HepG2 (cell line): Measurements from ENCODE around the gene SBDS. TPM values are rescaled to one million over a fixed set of nuclear protein-coding genes. Genes with fewer than 3 reads are reported as not detected.
"Not testable (repeated sequence)": the region's sequence is repeated elsewhere in the genome, so short reads cannot be mapped to it uniquely, and the experiment has no call there.

Experiments used
- ATAC-seq: fragments of 200-7000 bp; cut with Tn5 transposase; 3 replicates; pipeline ENCODE4 v1.9.1; 2020; ENCODE audit warnings: mild to moderate bottlenecking, moderate library complexity
- BruUV-seq: library from RNA; stranded (reverse); fragments of 400-500 nt; replicated peaks from 2 replicates; lab custom pipeline; 2021; lab: Mats Ljungman, UMichigan
- CTCF ChIA-PET: fragments of 300-600 bp; formaldehyde crosslinking; extraction: SDS; loops from one replicate; lab custom pipeline; 2021; ENCODE audit warnings: low total read pairs, inconsistent platforms, low intra/inter-chr PET ratio; lab: Yijun Ruan, JAX
- POLR2A ChIA-PET: fragments of 350-600 bp; sonication (Branson Sonifier 250); formaldehyde crosslinking; loops from one replicate; lab custom pipeline; 2020; ENCODE audit warnings: antibody characterized with exemption, inconsistent platforms; lab: Yijun Ruan, JAX
- DNase-seq: peaks from one replicate; pipeline ENCODE4 v3.0.0-alpha.2; 2015; ENCODE audit warnings: low spot score
- FAIRE-seq: peaks from 3 replicates; lab custom pipeline; 2011; peaks lifted over from hg19 to GRCh38; lab: Jason Lieb, UNC
- H2AFZ ChIP-seq: one replicate; pipeline ENCODE4 v1.6.1; 2011; ENCODE audit warnings: low read length, inconsistent platforms
- H3K27ac ChIP-seq: fragments of 300-600 bp; 3 replicates; pipeline ENCODE4 v1.8.0; 2011; ENCODE audit warnings: mixed run types, mild to moderate bottlenecking, mixed read lengths, low read length, inconsistent platforms; ENCODE audit not compliant: insufficient read depth; ENCODE audit errors: extremely low read length
- H3K27me3 ChIP-seq, 2 experiments: fragments of 200-600 bp in 1 of 2; 2 replicates in 1 of 2; 3 replicates in 1 of 2; pipeline versions ENCODE4 v1.6.0 to v1.8.0; 2011; ENCODE audit warnings: low read length in 2 of 2, mild to moderate bottlenecking in 2 of 2, moderate library complexity in 2 of 2, inconsistent platforms in 1 of 2; ENCODE audit not compliant: insufficient read depth in 2 of 2, control insufficient read depth in 1 of 2
- H3K36me3 ChIP-seq, 2 experiments: fragments of 200-600 bp in 1 of 2; replicated peaks in 1 of 2; 2 replicates in 1 of 2; 3 replicates in 1 of 2; pipeline versions ENCODE4 v1.5.1 to v1.8.0; 2011; ENCODE audit warnings: low read length in 2 of 2, inconsistent platforms in 1 of 2; ENCODE audit not compliant: insufficient read depth in 2 of 2, control insufficient read depth in 1 of 2
- H3K4me1 ChIP-seq: 2 replicates; pipeline ENCODE4 v1.5.1; 2012; ENCODE audit warnings: low read length, inconsistent platforms; ENCODE audit not compliant: insufficient read depth
- H3K4me2 ChIP-seq: 2 replicates; pipeline ENCODE4 v1.6.0; 2011; ENCODE audit warnings: low read depth, low read length, inconsistent platforms
- H3K4me3 ChIP-seq, 3 experiments: fragments of 200-600 bp in 1 of 3; sonication (generic), shearing (Covaris generic) in 1 of 3; replicated peaks in 1 of 3; 2 replicates each; pipeline ENCODE4 v1.5.1; 2011 to 2016; ENCODE audit warnings: low read length in 3 of 3, inconsistent platforms in 2 of 3, low read depth in 2 of 3, mild to moderate bottlenecking in 2 of 3, control low read depth in 1 of 3, mixed read lengths in 1 of 3; ENCODE audit not compliant: insufficient read depth in 1 of 3
- H3K79me2 ChIP-seq: one replicate; pipeline ENCODE4 v1.6.1; 2011; ENCODE audit warnings: low read length, inconsistent platforms; ENCODE audit not compliant: insufficient read depth
- H3K9ac ChIP-seq: 2 replicates; pipeline ENCODE4 v1.6.0; 2011; ENCODE audit warnings: mild to moderate bottlenecking, low read depth, low read length, inconsistent platforms; ENCODE audit not compliant: insufficient read depth
- H3K9me3 ChIP-seq: 2 replicates; pipeline ENCODE4 v1.5.1; 2012; ENCODE audit warnings: mild to moderate bottlenecking, low read length
- H4K20me1 ChIP-seq: 2 replicates; pipeline ENCODE4 v1.6.0; 2011; ENCODE audit warnings: inconsistent platforms, mild to moderate bottlenecking, low read length, moderate library complexity; ENCODE audit not compliant: insufficient read depth
- DRAP1 ChIP-seq: IDR thresholded peaks from 2 replicates; pipeline ENCODE4 v1.6.1; 2016; ENCODE audit warnings: missing genetic modification reagents, missing compliant biosample characterization
- EEA1 ChIP-seq: sonication (generic); formaldehyde crosslinking; IDR thresholded peaks from 2 replicates; pipeline ENCODE4 v1.5.1; 2020; ENCODE audit warnings: mild to moderate bottlenecking, missing genetic modification reagents, borderline replicate concordance
- MXD3 ChIP-seq: IDR thresholded peaks from 2 replicates; pipeline ENCODE4 v1.6.1; 2016; ENCODE audit warnings: mild to moderate bottlenecking, missing biosample characterization, missing genetic modification reagents
- YEATS4 ChIP-seq: sonication (generic); formaldehyde crosslinking; IDR thresholded peaks from 2 replicates; pipeline ENCODE4 v1.4.0; 2020; ENCODE audit warnings: missing genetic modification reagents, borderline replicate concordance
- ZNF20 ChIP-seq: sonication (generic); formaldehyde crosslinking; IDR thresholded peaks from 2 replicates; pipeline ENCODE4 v1.4.0; 2020; ENCODE audit warnings: mild to moderate bottlenecking, moderate library complexity, missing genetic modification reagents
- ZNF414 ChIP-seq: sonication (generic); formaldehyde crosslinking; IDR thresholded peaks from 2 replicates; pipeline ENCODE4 v1.5.0; 2020; ENCODE audit warnings: missing genetic modification reagents
- ZNF549 ChIP-seq: sonication (generic); formaldehyde crosslinking; IDR thresholded peaks from 2 replicates; pipeline ENCODE4 v1.5.0; 2020; ENCODE audit warnings: missing genetic modification reagents
- ZNF800 ChIP-seq: sonication (generic); formaldehyde crosslinking; IDR thresholded peaks from 2 replicates; pipeline ENCODE4 v1.4.0; 2020; ENCODE audit warnings: missing genetic modification reagents
- ZNF891 ChIP-seq: sonication (generic); formaldehyde crosslinking; IDR thresholded peaks from 2 replicates; pipeline ENCODE4 v1.5.0; 2020; ENCODE audit warnings: mild to moderate bottlenecking, missing genetic modification reagents
- WGBS: methylation state at CpG from one replicate; pipeline ENCODE4 v1.1.6; 2017; ENCODE audit warnings: low lambda C conversion rate; 5-methylcytosine and 5-hydroxymethylcytosine counted together
- in situ Hi-C: cut with HindIII; loops from 2 replicates; pipeline ENCODE4 v1.10.0; 2017; ENCODE audit warnings: low pct_unique_long_range_greater_than_20kb; ENCODE audit not compliant: extremely low pct_ligation_motif_present
- intact Hi-C: fragments of 100-400 bp; cut with micrococcal nuclease; formaldehyde crosslinking; loops from one replicate; pipeline ENCODE4 v1.10.0; 2022; ENCODE audit not compliant: unreplicated experiment
- polyA plus RNA-seq, 8 experiments: library from polyadenylated mRNA; depleted of rRNA in 3 of 8; stranded (reverse) in 7 of 8; unstranded in 1 of 8; fragments of >200 nt; fragmentation: Illumina TruSeq in 4 of 8; extraction: Trizol in 4 of 8; gene quantifications; 2 replicates each; pipeline versions ENCODE4 v1.2.1 to v1.2.3, GENCODE V29; 2011 to 2016; ENCODE audit warnings: low read depth in 4 of 8, missing spikeins in 1 of 8, mixed read lengths in 1 of 8; ENCODE audit not compliant: insufficient read depth in 1 of 8
- total RNA-seq, 5 experiments: library from RNA; depleted of rRNA; stranded (reverse); fragments of >200 nt; fragmentation: Illumina TruSeq; extraction: Trizol; gene quantifications; 2 replicates each; pipeline ENCODE4 v1.2.3, GENCODE V29; 2016; ENCODE audit warnings: low read depth in 1 of 5

SBDS gene
- total and polyA plus RNA-seq, 2 of the 13 experiments (the other 11 are each of a cell fraction or from before 2014, with no cell fraction given), result 39.1 to 79.3 TPM

- Histone ChIP-seq H3K27me3 (no peaks in the 10 kb centered on the region), H3K9me3 (no peaks in the 10 kb centered on the region), H3K4me1 (no peaks in the 10 kb centered on the region), H3K4me3 (no peak overlapping the region), H4K20me1 (no peaks in the 10 kb centered on the region), H3K36me3 (peaks cover 10 to 37% of the 10 kb centered on the region in 2 experiments), H3K9ac (no peak overlapping the region), H3K79me2 (no peaks in the 10 kb centered on the region), H3K4me2 (no peak overlapping the region), H3K27ac (no peak overlapping the region), H2AFZ (no peak overlapping the region)
- 87% methylated on average over 7 of the region's 7 CpGs for WGBS
- in situ Hi-C loops (no loop called here), intact Hi-C loops (no loop called here)
- BruUV-seq, result no TSS peak
- ATAC-seq (no peak), FAIRE-seq (no peak), DNase-seq (no peak)
- TF ChIP-seq DRAP1 (CRISPR knock-in tag) (no peak), ZNF20 (CRISPR knock-in tag) (no peak), EEA1 (CRISPR knock-in tag) (no peak), ZNF891 (CRISPR knock-in tag) (no peak), ZNF800 (CRISPR knock-in tag) (no peak), MXD3 (CRISPR knock-in tag) (no peak), ZNF549 (CRISPR knock-in tag) (no peak), YEATS4 (CRISPR knock-in tag) (no peak), ZNF414 (CRISPR knock-in tag) (no peak)
- ChIA-PET POLR2A (no interaction called here), CTCF (no interaction called here)
These were observed 23.6 kb upstream of the SBDS start for GRCh38 chr7:67018940-67019339.

- H3K9me3 ChIP-seq, BruUV-seq, H2AFZ ChIP-seq, H3K9ac ChIP-seq, H3K4me1 ChIP-seq, H4K20me1 ChIP-seq, intact Hi-C loops, CTCF ChIA-PET, ATAC-seq, H3K4me2 ChIP-seq, DNase-seq, in situ Hi-C loops, H3K27ac ChIP-seq, H3K4me3 ChIP-seq, FAIRE-seq, H3K79me2 ChIP-seq, H3K27me3 ChIP-seq, POLR2A ChIA-PET: not testable (repeated sequence)
- 97% methylated on average over 8 of the region's 8 CpGs for WGBS
- peaks cover 10 to 40% of the 10 kb centered on the region in 2 experiments for H3K36me3 ChIP-seq
These were observed 22.6 kb upstream of the SBDS start for GRCh38 chr7:67017971-67018370.
